ENCODE results near the gene BARX2. TPM values are rescaled to one million over a fixed set of nuclear protein-coding genes. Genes with fewer than 3 reads are reported as not detected.

BARX2 gene
- total and polyA plus RNA-seq, 2 of the 4 experiments (the other 2 are of a cell fraction) = not detected

GRCh38 chr11:129395432-129395831 lies 19.8 kb downstream of the BARX2 start:
- intact Hi-C loops (cut with micrococcal nuclease) (loop anchor here (10.0 kb wide), 1 partner anchor 289 kb away; no protein-coding TSS in a partner anchor), in situ Hi-C loops (cut with MboI; ENCODE audit: low sequenced_read_pairs) (no loop called here), dilution Hi-C loops (cut with HindIII; ENCODE audit: low sequenced_read_pairs, unreplicated experiment) (no loop called here)
- no peak overlapping the region for H3K14ac ChIP-seq (replicated peaks; ENCODE audit: low read depth, low read length)
- H3K9me3 ChIP-seq (ENCODE audit: control insufficient read depth, insufficient read depth, low read length) = no peaks in the 10 kb centered on the region
- peaks cover 2% of the 10 kb centered on the region; the same call in 1 of the 2 replicates for H3K27me3 ChIP-seq (ENCODE audit: control insufficient read depth, insufficient read depth, low read length)
- no peak overlapping the region for H3K4me3 ChIP-seq (ENCODE audit: insufficient read depth, low read depth, low read length)
- H2BK120ac ChIP-seq (ENCODE audit: low read depth, low read length) = no peak overlapping the region
- ChIA-PET CTCF (no interaction called here), POLR2A (ENCODE audit: unreplicated experiment) (no interaction called here)
- no peak overlapping the region for H3K9ac ChIP-seq (ENCODE audit: low read depth, low read length)
- H2AFZ ChIP-seq (replicated peaks; ENCODE audit: low read length, poor library complexity) = no peak overlapping the region
- no peaks in the 10 kb centered on the region for H3K9me1 ChIP-seq (ENCODE audit: insufficient read depth, low read length)
- no peak overlapping the region for H3K56ac ChIP-seq (ENCODE audit: extremely low read depth, insufficient read depth, low read length)
- H2BK5ac ChIP-seq (ENCODE audit: low read depth, low read length, poor library complexity, severe bottlenecking) = no peak overlapping the region
- no peaks in the 10 kb centered on the region for H3K79me1 ChIP-seq (ENCODE audit: low read depth in 1 of 2, low read length in 2 of 2)
- H3K18ac ChIP-seq (ENCODE audit: low read depth, low read length) = no peak overlapping the region
- no peaks in the 10 kb centered on the region for H4K20me1 ChIP-seq (ENCODE audit: insufficient read depth, low read length)
- no peak overlapping the region for H3K23ac ChIP-seq (ENCODE audit: low read depth, low read length)
- no peak overlapping the region for H2BK15ac ChIP-seq (ENCODE audit: low read depth, low read length)
- no peak overlapping the region for H2BK20ac ChIP-seq (ENCODE audit: low read depth, low read length)
- H3K27ac ChIP-seq (ENCODE audit: insufficient read depth, low read length) = no peak overlapping the region
- ATAC-seq (ENCODE audit: low read depth) (no peak), DNase-seq (no peak)
- BruUV-seq (replicated peaks) = no TSS peak
- no peaks in the 10 kb centered on the region for H3K36me3 ChIP-seq (ENCODE audit: control insufficient read depth, insufficient read depth, low read length)
- no peak overlapping the region for H4K8ac ChIP-seq (ENCODE audit: low read depth in 2 of 2, low read length in 2 of 2)
- H2AK9ac ChIP-seq (replicated peaks; ENCODE audit: low read depth, low read length, poor library complexity) = no peak overlapping the region
- TF ChIP-seq CHD1 (IDR thresholded peaks at IDR 0.05; ENCODE audit: low read depth, low read length) = no peak
- no peak for TF ChIP-seq POLR2A (IDR thresholded peaks at IDR 0.05; ENCODE audit: low read depth, low read length)
- TF ChIP-seq NFE2L2 (IDR thresholded peaks at IDR 0.05; ENCODE audit: low read depth, low read length) = no peak
- no peak for TF ChIP-seq RAD21 (IDR thresholded peaks at IDR 0.05; ENCODE audit: low read length)
- no peak overlapping the region for H4K5ac ChIP-seq (ENCODE audit: low read depth, low read length)
- 33% methylated on average over 1 of the region's 9 CpGs; no CpG with 5 or more reads in 1 of the 2 experiments for WGBS, 2 experiments (ENCODE audit: extremely low coverage in 2 of 2, insufficient read length in 1 of 2)
- no peaks in the 10 kb centered on the region for H3K4me1 ChIP-seq (ENCODE audit: control insufficient read depth, insufficient read depth, low read length)
- H2AK5ac ChIP-seq (ENCODE audit: low read depth, low read length) = no peak overlapping the region
- no peak overlapping the region for H3K4me2 ChIP-seq (ENCODE audit: low read depth, low read length)
- no peak overlapping the region for H4K91ac ChIP-seq (ENCODE audit: insufficient read depth, low read depth, low read length)
- H3K4ac ChIP-seq (ENCODE audit: low read depth, low read length) = no peak overlapping the region

All from IMR-90 (cell line).